Ishikawa (cell line): ENCODE measurements around the gene PRDM16.

Source experiments
- CEBPB ChIP-seq: IDR thresholded peaks from 2 replicates; pipeline ENCODE4 v1.6.1; 2012
- CREB1 ChIP-seq: IDR thresholded peaks from 2 replicates; pipeline ENCODE4 v1.6.1; 2012; ENCODE audit warnings: low read depth
- EGR1 ChIP-seq: IDR thresholded peaks from 2 replicates; pipeline ENCODE4 v1.6.1; 2012
- FOXM1 ChIP-seq: IDR thresholded peaks from 2 replicates; pipeline ENCODE4 v1.6.1; 2012; ENCODE audit warnings: low read depth, borderline replicate concordance
- MAX ChIP-seq: IDR thresholded peaks from 2 replicates; pipeline ENCODE4 v1.6.1; 2012
- RAD21 ChIP-seq: IDR thresholded peaks from 2 replicates; pipeline ENCODE4 v1.6.1; 2012; ENCODE audit warnings: low read depth
- TAF1 ChIP-seq: IDR thresholded peaks from 2 replicates; pipeline ENCODE4 v1.6.1; 2012; ENCODE audit warnings: low read depth, mild to moderate bottlenecking
- TCF12 ChIP-seq: IDR thresholded peaks from 2 replicates; pipeline ENCODE4 v1.6.1; 2012; ENCODE audit warnings: low read depth
- TEAD4 ChIP-seq: IDR thresholded peaks from 2 replicates; pipeline ENCODE4 v1.6.1; 2012
- USF1 ChIP-seq: IDR thresholded peaks from 2 replicates; pipeline ENCODE4 v1.6.1; 2012
- YY1 ChIP-seq: IDR thresholded peaks from 2 replicates; pipeline ENCODE4 v1.6.1; 2012; ENCODE audit warnings: low read depth
- ZBTB7A ChIP-seq: IDR thresholded peaks from 2 replicates; pipeline ENCODE4 v1.6.1; 2012; ENCODE audit warnings: low read depth
- TF ChIP-seq, protein P1 (sequence below): IDR thresholded peaks from 2 replicates; pipeline ENCODE4 v1.6.1; 2012; ENCODE audit warnings: low read depth, mild to moderate bottlenecking

GRCh38 chr1:3347257-3348020, 278.4 kb downstream of the PRDM16 start:
- TF ChIP-seq TAF1 (no peak), CREB1 (no peak), ZBTB7A (no peak), CEBPB (no peak), MAX (no peak), TEAD4 (no peak), RAD21 (no peak), EGR1 (no peak), FOXM1 (no peak), YY1 (no peak), USF1 (no peak), TCF12 (no peak)
- TF ChIP-seq, protein P1, sequence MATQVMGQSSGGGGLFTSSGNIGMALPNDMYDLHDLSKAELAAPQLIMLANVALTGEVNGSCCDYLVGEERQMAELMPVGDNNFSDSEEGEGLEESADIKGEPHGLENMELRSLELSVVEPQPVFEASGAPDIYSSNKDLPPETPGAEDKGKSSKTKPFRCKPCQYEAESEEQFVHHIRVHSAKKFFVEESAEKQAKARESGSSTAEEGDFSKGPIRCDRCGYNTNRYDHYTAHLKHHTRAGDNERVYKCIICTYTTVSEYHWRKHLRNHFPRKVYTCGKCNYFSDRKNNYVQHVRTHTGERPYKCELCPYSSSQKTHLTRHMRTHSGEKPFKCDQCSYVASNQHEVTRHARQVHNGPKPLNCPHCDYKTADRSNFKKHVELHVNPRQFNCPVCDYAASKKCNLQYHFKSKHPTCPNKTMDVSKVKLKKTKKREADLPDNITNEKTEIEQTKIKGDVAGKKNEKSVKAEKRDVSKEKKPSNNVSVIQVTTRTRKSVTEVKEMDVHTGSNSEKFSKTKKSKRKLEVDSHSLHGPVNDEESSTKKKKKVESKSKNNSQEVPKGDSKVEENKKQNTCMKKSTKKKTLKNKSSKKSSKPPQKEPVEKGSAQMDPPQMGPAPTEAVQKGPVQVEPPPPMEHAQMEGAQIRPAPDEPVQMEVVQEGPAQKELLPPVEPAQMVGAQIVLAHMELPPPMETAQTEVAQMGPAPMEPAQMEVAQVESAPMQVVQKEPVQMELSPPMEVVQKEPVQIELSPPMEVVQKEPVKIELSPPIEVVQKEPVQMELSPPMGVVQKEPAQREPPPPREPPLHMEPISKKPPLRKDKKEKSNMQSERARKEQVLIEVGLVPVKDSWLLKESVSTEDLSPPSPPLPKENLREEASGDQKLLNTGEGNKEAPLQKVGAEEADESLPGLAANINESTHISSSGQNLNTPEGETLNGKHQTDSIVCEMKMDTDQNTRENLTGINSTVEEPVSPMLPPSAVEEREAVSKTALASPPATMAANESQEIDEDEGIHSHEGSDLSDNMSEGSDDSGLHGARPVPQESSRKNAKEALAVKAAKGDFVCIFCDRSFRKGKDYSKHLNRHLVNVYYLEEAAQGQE: no peak
